ENCODE measurements around the gene ACOT7.

The ACOT7 gene

GRCh38 chr1:6299557-6300165 is 93.9 kb downstream of the ACOT7 start:
- no peak overlapping the region for H3K27ac ChIP-seq (ENCODE audit: insufficient read depth, low read depth, low read length, poor library complexity, severe bottlenecking)
- no peak overlapping the region for H3K4me3 ChIP-seq (ENCODE audit: insufficient read depth, low read depth, low read length)
- 93 to 94% methylated on average over 15 of the region's 15 CpGs for WGBS, 2 experiments
- peaks cover 4% of the 10 kb centered on the region for H3K4me1 ChIP-seq (ENCODE audit: control insufficient read depth, insufficient read depth, low read length)
- H3K36me3 ChIP-seq (ENCODE audit: control insufficient read depth, insufficient read depth, low read length): no peaks in the 10 kb centered on the region
- H3K9me3 ChIP-seq (ENCODE audit: control insufficient read depth, low read length): no peaks in the 10 kb centered on the region
- H3K27me3 ChIP-seq (ENCODE audit: control insufficient read depth, insufficient read depth, low read length, poor library complexity, severe bottlenecking): no peaks in the 10 kb centered on the region

- H3K4me3 ChIP-seq (ENCODE audit: insufficient read depth, low read depth, low read length): no peak overlapping the region
- H3K36me3 ChIP-seq (ENCODE audit: control insufficient read depth, insufficient read depth, low read length): peaks cover 2% of the 10 kb centered on the region
- H3K4me1 ChIP-seq (ENCODE audit: control insufficient read depth, insufficient read depth, low read length): peaks cover 2% of the 10 kb centered on the region
- no peak overlapping the region for H3K27ac ChIP-seq (ENCODE audit: insufficient read depth, low read depth, low read length, poor library complexity, severe bottlenecking)
- no peaks in the 10 kb centered on the region for H3K27me3 ChIP-seq (ENCODE audit: control insufficient read depth, insufficient read depth, low read length, poor library complexity, severe bottlenecking)
- WGBS, 2 experiments: 93 to 94% methylated on average over 8 of the region's 8 CpGs
- no peaks in the 10 kb centered on the region for H3K9me3 ChIP-seq (ENCODE audit: control insufficient read depth, low read length)
Measured at GRCh38 chr1:6298940-6299465, 94.6 kb downstream of the ACOT7 start.

- Histone ChIP-seq H3K4me1 (ENCODE audit: control insufficient read depth, insufficient read depth, low read length) (no peaks in the 10 kb centered on the region), H3K36me3 (ENCODE audit: control insufficient read depth, insufficient read depth, low read length) (peaks cover 6% of the 10 kb centered on the region), H3K27ac (ENCODE audit: insufficient read depth, low read depth, low read length, poor library complexity, severe bottlenecking) (no peak overlapping the region), H3K9me3 (ENCODE audit: control insufficient read depth, low read length) (no peaks in the 10 kb centered on the region), H3K27me3 (ENCODE audit: control insufficient read depth, insufficient read depth, low read length, poor library complexity, severe bottlenecking) (no peaks in the 10 kb centered on the region), H3K4me3 (ENCODE audit: insufficient read depth, low read depth, low read length) (no peak overlapping the region)
- 93 to 94% methylated on average over 8 of the region's 8 CpGs for WGBS, 2 experiments
Measured at GRCh38 chr1:6298530-6298929, 95.0 kb downstream of the ACOT7 start.

- Histone ChIP-seq H3K4me1 (ENCODE audit: control insufficient read depth, insufficient read depth, low read length) (no peaks in the 10 kb centered on the region), H3K9me3 (ENCODE audit: control insufficient read depth, low read length) (no peaks in the 10 kb centered on the region), H3K27me3 (ENCODE audit: control insufficient read depth, insufficient read depth, low read length, poor library complexity, severe bottlenecking) (no peaks in the 10 kb centered on the region), H3K36me3 (ENCODE audit: control insufficient read depth, insufficient read depth, low read length) (peaks cover 7% of the 10 kb centered on the region), H3K27ac (ENCODE audit: insufficient read depth, low read depth, low read length, poor library complexity, severe bottlenecking) (no peak overlapping the region), H3K4me3 (ENCODE audit: insufficient read depth, low read depth, low read length) (no peak overlapping the region)
- WGBS, 2 experiments: 96 to 98% methylated on average over 6 of the region's 6 CpGs
Measured at GRCh38 chr1:6295910-6296309, 97.7 kb downstream of the ACOT7 start.

- H3K36me3 ChIP-seq (ENCODE audit: control insufficient read depth, insufficient read depth, low read length): peaks cover 7% of the 10 kb centered on the region
- no peaks in the 10 kb centered on the region for H3K9me3 ChIP-seq (ENCODE audit: control insufficient read depth, low read length)
- no peaks in the 10 kb centered on the region for H3K27me3 ChIP-seq (ENCODE audit: control insufficient read depth, insufficient read depth, low read length, poor library complexity, severe bottlenecking)
- H3K4me3 ChIP-seq (ENCODE audit: insufficient read depth, low read depth, low read length): no peak overlapping the region
- H3K27ac ChIP-seq (ENCODE audit: insufficient read depth, low read depth, low read length, poor library complexity, severe bottlenecking): no peak overlapping the region
- 94% methylated on average over 23 of the region's 23 CpGs for WGBS, 2 experiments
- no peaks in the 10 kb centered on the region for H3K4me1 ChIP-seq (ENCODE audit: control insufficient read depth, insufficient read depth, low read length)
Measured at GRCh38 chr1:6294890-6295556, 98.5 kb downstream of the ACOT7 start.

GRCh38 chr1:6294080-6294889 is 99.3 kb downstream of the ACOT7 start:
- H3K4me3 ChIP-seq (ENCODE audit: insufficient read depth, low read depth, low read length): no peak overlapping the region
- no peak overlapping the region for H3K27ac ChIP-seq (ENCODE audit: insufficient read depth, low read depth, low read length, poor library complexity, severe bottlenecking)
- H3K36me3 ChIP-seq (ENCODE audit: control insufficient read depth, insufficient read depth, low read length): peaks cover 7% of the 10 kb centered on the region
- H3K9me3 ChIP-seq (ENCODE audit: control insufficient read depth, low read length): no peaks in the 10 kb centered on the region
- H3K4me1 ChIP-seq (ENCODE audit: control insufficient read depth, insufficient read depth, low read length): no peaks in the 10 kb centered on the region
- WGBS, 2 experiments: 94 to 96% methylated on average over 14 of the region's 14 CpGs
- no peaks in the 10 kb centered on the region for H3K27me3 ChIP-seq (ENCODE audit: control insufficient read depth, insufficient read depth, low read length, poor library complexity, severe bottlenecking)

GRCh38 chr1:6292102-6292501 is 101.5 kb downstream of the ACOT7 start:
- H3K27ac ChIP-seq (ENCODE audit: insufficient read depth, low read depth, low read length, poor library complexity, severe bottlenecking): no peak overlapping the region
- H3K4me3 ChIP-seq (ENCODE audit: insufficient read depth, low read depth, low read length): no peak overlapping the region
- no peaks in the 10 kb centered on the region for H3K27me3 ChIP-seq (ENCODE audit: control insufficient read depth, insufficient read depth, low read length, poor library complexity, severe bottlenecking)
- H3K9me3 ChIP-seq (ENCODE audit: control insufficient read depth, low read length): no peaks in the 10 kb centered on the region
- peaks cover 7% of the 10 kb centered on the region for H3K36me3 ChIP-seq (ENCODE audit: control insufficient read depth, insufficient read depth, low read length)
- 94 to 95% methylated on average over 10 of the region's 10 CpGs for WGBS, 2 experiments
- H3K4me1 ChIP-seq (ENCODE audit: control insufficient read depth, insufficient read depth, low read length): no peaks in the 10 kb centered on the region

- Histone ChIP-seq H3K9me3 (ENCODE audit: control insufficient read depth, low read length) (no peaks in the 10 kb centered on the region), H3K4me3 (ENCODE audit: insufficient read depth, low read depth, low read length) (no peak overlapping the region), H3K27ac (ENCODE audit: insufficient read depth, low read depth, low read length, poor library complexity, severe bottlenecking) (no peak overlapping the region), H3K36me3 (ENCODE audit: control insufficient read depth, insufficient read depth, low read length) (peaks cover 3% of the 10 kb centered on the region), H3K4me1 (ENCODE audit: control insufficient read depth, insufficient read depth, low read length) (no peaks in the 10 kb centered on the region), H3K27me3 (ENCODE audit: control insufficient read depth, insufficient read depth, low read length, poor library complexity, severe bottlenecking) (no peaks in the 10 kb centered on the region)
- WGBS, 2 experiments: 96 to 99% methylated on average over 10 of the region's 10 CpGs
Measured at GRCh38 chr1:6288665-6289064, 104.9 kb downstream of the ACOT7 start.

- H3K27me3 ChIP-seq (ENCODE audit: control insufficient read depth, insufficient read depth, low read length, poor library complexity, severe bottlenecking): no peaks in the 10 kb centered on the region
- no peaks in the 10 kb centered on the region for H3K9me3 ChIP-seq (ENCODE audit: control insufficient read depth, low read length)
- H3K27ac ChIP-seq (ENCODE audit: insufficient read depth, low read depth, low read length, poor library complexity, severe bottlenecking): no peak overlapping the region
- no peak overlapping the region for H3K4me3 ChIP-seq (ENCODE audit: insufficient read depth, low read depth, low read length)
- 96 to 97% methylated on average over 14 of the region's 14 CpGs for WGBS, 2 experiments
- no peaks in the 10 kb centered on the region for H3K36me3 ChIP-seq (ENCODE audit: control insufficient read depth, insufficient read depth, low read length)
- H3K4me1 ChIP-seq (ENCODE audit: control insufficient read depth, insufficient read depth, low read length): no peaks in the 10 kb centered on the region
Measured at GRCh38 chr1:6288026-6288425, 105.5 kb downstream of the ACOT7 start.

- Histone ChIP-seq H3K9me3 (ENCODE audit: control insufficient read depth, low read length) (no peaks in the 10 kb centered on the region), H3K36me3 (ENCODE audit: control insufficient read depth, insufficient read depth, low read length) (no peaks in the 10 kb centered on the region), H3K4me1 (ENCODE audit: control insufficient read depth, insufficient read depth, low read length) (no peaks in the 10 kb centered on the region), H3K4me3 (ENCODE audit: insufficient read depth, low read depth, low read length) (no peak overlapping the region), H3K27me3 (ENCODE audit: control insufficient read depth, insufficient read depth, low read length, poor library complexity, severe bottlenecking) (no peaks in the 10 kb centered on the region), H3K27ac (ENCODE audit: insufficient read depth, low read depth, low read length, poor library complexity, severe bottlenecking) (no peak overlapping the region)
- WGBS, 2 experiments: 95% methylated on average over 10 of the region's 10 CpGs
Measured at GRCh38 chr1:6287431-6287886, 106.1 kb downstream of the ACOT7 start.
